K562 (cell line): Measurements from ENCODE around the gene UNC45A. TPM values are rescaled to one million over a fixed set of nuclear protein-coding genes. Genes with fewer than 3 reads are reported as not detected.

Experiments used
- BRD9 ChIP-seq: fragments of 450-650 bp; IDR thresholded peaks from 2 replicates; pipeline ENCODE4 v1.6.1; 2018; ENCODE audit warnings: low read depth; ENCODE audit not compliant: partially characterized antibody
- CBFB ChIP-seq: sonication (generic); formaldehyde crosslinking; IDR thresholded peaks from 2 replicates; pipeline ENCODE4 v1.4.0; 2020; ENCODE audit warnings: mild to moderate bottlenecking, missing genetic modification reagents
- CEBPB ChIP-seq: fragments of 450-650 bp; IDR thresholded peaks from 2 replicates; pipeline ENCODE4 v1.6.1; 2016; ENCODE audit warnings: missing genetic modification characterization, missing compliant biosample characterization
- CEBPG ChIP-seq, 3 experiments: fragments of 200-800 bp in 1 of 3; sonication (Bioruptor generic) in 1 of 3; sonication (generic) in 1 of 3; formaldehyde crosslinking in 1 of 3; IDR thresholded peaks in 2 of 3; conservative IDR thresholded peaks in 1 of 3; 2 replicates each; pipeline versions ENCODE4 v1.6.1 to v1.8.0; 2016 to 2022; ENCODE audit warnings: missing compliant biosample characterization in 2 of 3, missing genetic modification characterization in 2 of 3, mild to moderate bottlenecking in 1 of 3, missing genetic modification reagents in 1 of 3
- CHD7 ChIP-seq: fragments of 200-600 bp; sonication (generic); IDR thresholded peaks from one replicate; pipeline ENCODE4 v1.6.1; 2012; ENCODE audit warnings: mild to moderate bottlenecking, low read depth, low read length, inconsistent platforms
- COPS2 ChIP-seq: fragments of 450-650 bp; conservative IDR thresholded peaks from 2 replicates; pipeline ENCODE4 v1.6.1; 2016; ENCODE audit warnings: mild to moderate bottlenecking, moderate library complexity
- GABPB1 ChIP-seq: sonication (generic); formaldehyde crosslinking; IDR thresholded peaks from 2 replicates; pipeline ENCODE4 v1.8.0; 2022; ENCODE audit warnings: mild to moderate bottlenecking, missing genetic modification reagents
- HDAC1 ChIP-seq, 2 experiments: fragments of 450-650 bp; IDR thresholded peaks; 2 replicates each; pipeline ENCODE4 v1.6.1; 2016 to 2017; ENCODE audit warnings: inconsistent platforms in 1 of 2, mild to moderate bottlenecking in 1 of 2, moderate library complexity in 1 of 2
- IRF2 ChIP-seq: sonication (generic); formaldehyde crosslinking; IDR thresholded peaks from 2 replicates; pipeline ENCODE4 v1.8.1; 2022; ENCODE audit warnings: mild to moderate bottlenecking, missing genetic modification reagents
- POLR2A ChIP-seq: fragments of 450-650 bp; conservative IDR thresholded peaks from 2 replicates; pipeline ENCODE4 v1.6.1; 2016
- RHOXF2B ChIP-seq: fragments of 250-450 bp; sonication (Bioruptor Pico); conservative IDR thresholded peaks from 2 replicates; pipeline ENCODE4 v1.5.1; 2021
- TAL1 ChIP-seq: fragments of 450-650 bp; IDR thresholded peaks from 2 replicates; pipeline ENCODE4 v1.6.1; 2016; ENCODE audit warnings: mild to moderate bottlenecking
- TBL1XR1 ChIP-seq, 2 experiments: IDR thresholded peaks; 2 replicates each; pipeline ENCODE4 v1.6.1; 2012; ENCODE audit warnings: improper control_type of control experiment in 2 of 2, low read length in 2 of 2, mild to moderate bottlenecking in 1 of 2
- ZNF263 ChIP-seq: sonication (generic); formaldehyde crosslinking; IDR thresholded peaks from 2 replicates; pipeline ENCODE4 v1.8.0; 2022; ENCODE audit warnings: mild to moderate bottlenecking, missing genetic modification reagents, borderline replicate concordance
- ZNF511 ChIP-seq: sonication (generic); formaldehyde crosslinking; IDR thresholded peaks from 2 replicates; pipeline ENCODE4 v1.8.0; 2022; ENCODE audit warnings: mild to moderate bottlenecking, missing genetic modification reagents
- ZNF655 ChIP-seq: fragments of 250-450 bp; sonication (Bioruptor Pico); IDR thresholded peaks from 2 replicates; pipeline ENCODE4 v1.5.0; 2021
- polyA plus RNA-seq, 8 experiments: library from polyadenylated mRNA; depleted of rRNA in 4 of 8; stranded (reverse) in 5 of 8; unstranded in 3 of 8; fragments of >200 nt; fragmentation: Nextera tagmentation in 2 of 8; fragmentation: Illumina TruSeq in 1 of 8; extraction: Ambion mirVana in 2 of 8; extraction: Trizol in 1 of 8; gene quantifications; 2 replicates each; pipeline versions ENCODE4 v1.2.1 to v1.2.3, GENCODE V29; 2011 to 2014; ENCODE audit warnings: inconsistent platforms in 1 of 8, missing spikeins in 1 of 8
- total RNA-seq, 7 experiments: library from RNA; depleted of rRNA in 6 of 7; stranded (reverse); fragments of >200 nt in 6 of 7; fragmentation: Illumina TruSeq in 2 of 7; extraction: Trizol in 2 of 7; gene quantifications; 2 replicates each; pipeline versions ENCODE4 v1.2.1 to v1.2.3, GENCODE V29; 2011 to 2021; ENCODE audit warnings: low replicate concordance in 1 of 7

The UNC45A gene
- total and polyA plus RNA-seq, 9 of the 15 experiments (the other 6 are each of a cell fraction or from before 2014, with no cell fraction given), result 22.4 to 79.3 (median 43.7) TPM

- TF ChIP-seq CHD7, result no peak
- TF ChIP-seq ZNF511 (CRISPR knock-in tag), result no peak
- TF ChIP-seq CEBPG (CRISPR knock-in tag; IDR thresholded peaks at IDR 0.05), result no peak
- peak; percentile 24 to 54; a peak in 3 of 4 replicates for TF ChIP-seq CEBPG (tag; conservative IDR thresholded peaks at IDR 0.05 in 1 of 2, IDR thresholded peaks at IDR 0.05 in 1 of 2)
- TF ChIP-seq IRF2 (CRISPR knock-in tag), result no peak
- no peak for TF ChIP-seq RHOXF2B (CRISPR knock-in tag)
- 0 out of 2 replicates have a peak, but pooled peaks have one; percentile 15 for TF ChIP-seq POLR2A
- no peak for TF ChIP-seq TAL1
- TF ChIP-seq COPS2, result no peak
- peak; percentile 90 for TF ChIP-seq CEBPB (tag)
- TF ChIP-seq GABPB1 (CRISPR knock-in tag), result no peak
- no peak for TF ChIP-seq ZNF263
- no peak for TF ChIP-seq CBFB (CRISPR knock-in tag)
- no peak for TF ChIP-seq TBL1XR1 (IDR thresholded peaks at IDR 0.05; ENCODE audit: low read length in 2 of 2)
- no peak for TF ChIP-seq BRD9
- no peak for TF ChIP-seq HDAC1 (IDR thresholded peaks at IDR 0.05)
- no peak for TF ChIP-seq ZNF655 (CRISPR knock-in tag)
Measured at GRCh38 chr15:90921887-90922286, 13.2 kb upstream of the UNC45A start (continued).
